Amniotic stem cell (primary cell): ENCODE results near the gene RBM19.
"Not testable (repeated sequence)": the region's sequence is repeated elsewhere in the genome, so short reads cannot be mapped to it uniquely, and the experiment has no call there.

ENCODE experiments used
- DNase-seq: peaks from one replicate; lab custom pipeline; 2025; lab: John Stamatoyannopoulos, UW

The RBM19 gene, protein sequence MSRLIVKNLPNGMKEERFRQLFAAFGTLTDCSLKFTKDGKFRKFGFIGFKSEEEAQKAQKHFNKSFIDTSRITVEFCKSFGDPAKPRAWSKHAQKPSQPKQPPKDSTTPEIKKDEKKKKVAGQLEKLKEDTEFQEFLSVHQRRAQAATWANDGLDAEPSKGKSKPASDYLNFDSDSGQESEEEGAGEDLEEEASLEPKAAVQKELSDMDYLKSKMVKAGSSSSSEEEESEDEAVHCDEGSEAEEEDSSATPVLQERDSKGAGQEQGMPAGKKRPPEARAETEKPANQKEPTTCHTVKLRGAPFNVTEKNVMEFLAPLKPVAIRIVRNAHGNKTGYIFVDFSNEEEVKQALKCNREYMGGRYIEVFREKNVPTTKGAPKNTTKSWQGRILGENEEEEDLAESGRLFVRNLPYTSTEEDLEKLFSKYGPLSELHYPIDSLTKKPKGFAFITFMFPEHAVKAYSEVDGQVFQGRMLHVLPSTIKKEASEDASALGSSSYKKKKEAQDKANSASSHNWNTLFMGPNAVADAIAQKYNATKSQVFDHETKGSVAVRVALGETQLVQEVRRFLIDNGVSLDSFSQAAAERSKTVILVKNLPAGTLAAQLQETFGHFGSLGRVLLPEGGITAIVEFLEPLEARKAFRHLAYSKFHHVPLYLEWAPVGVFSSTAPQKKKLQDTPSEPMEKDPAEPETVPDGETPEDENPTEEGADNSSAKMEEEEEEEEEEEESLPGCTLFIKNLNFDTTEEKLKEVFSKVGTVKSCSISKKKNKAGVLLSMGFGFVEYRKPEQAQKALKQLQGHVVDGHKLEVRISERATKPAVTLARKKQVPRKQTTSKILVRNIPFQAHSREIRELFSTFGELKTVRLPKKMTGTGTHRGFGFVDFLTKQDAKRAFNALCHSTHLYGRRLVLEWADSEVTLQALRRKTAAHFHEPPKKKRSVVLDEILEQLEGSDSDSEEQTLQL

DNA sequence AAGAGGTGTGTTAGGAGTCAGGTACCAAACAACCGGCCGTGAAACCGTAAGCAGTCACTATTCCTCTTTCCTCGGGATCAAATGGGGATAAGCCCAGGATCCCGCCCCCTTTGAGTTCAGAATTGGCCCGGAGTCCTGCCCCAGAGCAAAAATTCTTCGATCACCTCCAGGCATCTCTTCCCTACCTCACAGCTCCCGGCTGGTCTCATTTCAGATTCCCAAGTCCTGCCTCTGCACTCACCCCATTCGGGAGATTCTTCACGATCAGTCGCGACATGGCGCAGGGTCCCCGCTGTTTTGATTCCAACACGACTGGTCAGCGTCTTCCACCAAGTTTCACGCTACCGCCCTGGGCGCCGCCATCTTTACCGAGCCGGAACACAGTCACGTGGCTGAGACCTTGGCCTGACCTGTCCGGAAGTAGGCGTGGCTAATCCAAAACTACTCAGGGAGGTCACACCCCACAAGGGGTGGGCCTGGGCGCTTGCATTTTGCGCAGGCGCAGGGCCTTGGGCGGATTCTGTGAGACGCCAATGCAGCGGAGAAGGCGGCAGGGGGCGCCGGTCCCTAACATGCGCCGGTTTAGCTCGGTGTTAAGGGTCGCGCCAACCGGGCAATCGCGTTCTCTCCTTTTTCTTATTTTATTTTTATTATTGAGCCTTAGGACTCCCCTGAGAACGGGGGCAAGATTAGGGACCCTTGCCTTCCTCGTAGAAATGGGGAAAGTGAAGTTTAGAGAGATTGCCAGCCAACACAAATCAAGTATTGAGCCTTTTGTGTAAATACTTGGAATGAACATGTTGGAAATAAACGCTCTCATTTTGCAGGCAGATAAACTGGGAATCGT lies at the start of gene RBM19:
RBM19 (minus strand) TSS at position 375 of the 847 bp plus-strand sequence; CDS start at position 277, 98 bp downstream.
- DNase-seq, result peak; percentile 97

DNA sequence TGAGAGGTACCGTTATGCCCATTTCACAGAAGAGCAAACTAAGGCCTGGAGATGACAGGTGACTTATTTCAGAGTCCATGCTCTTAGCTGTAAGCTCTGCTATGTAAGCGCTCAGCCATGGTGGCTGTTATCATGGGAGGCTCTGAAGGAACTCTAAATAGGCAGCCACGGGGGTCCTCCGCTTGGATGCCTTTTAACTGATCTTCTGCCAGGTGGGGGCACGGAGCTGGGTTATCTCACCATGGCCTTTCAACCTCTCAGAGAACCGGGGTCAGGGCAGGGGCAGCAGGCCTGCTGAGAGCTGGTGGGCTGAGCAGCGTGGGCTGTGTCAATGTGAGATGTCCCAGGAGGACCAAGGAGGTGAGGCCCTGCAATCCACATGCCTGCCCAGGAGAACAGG lies 49.7 kb upstream of the RBM19 start:
- DNase-seq, result no peak

DNA sequence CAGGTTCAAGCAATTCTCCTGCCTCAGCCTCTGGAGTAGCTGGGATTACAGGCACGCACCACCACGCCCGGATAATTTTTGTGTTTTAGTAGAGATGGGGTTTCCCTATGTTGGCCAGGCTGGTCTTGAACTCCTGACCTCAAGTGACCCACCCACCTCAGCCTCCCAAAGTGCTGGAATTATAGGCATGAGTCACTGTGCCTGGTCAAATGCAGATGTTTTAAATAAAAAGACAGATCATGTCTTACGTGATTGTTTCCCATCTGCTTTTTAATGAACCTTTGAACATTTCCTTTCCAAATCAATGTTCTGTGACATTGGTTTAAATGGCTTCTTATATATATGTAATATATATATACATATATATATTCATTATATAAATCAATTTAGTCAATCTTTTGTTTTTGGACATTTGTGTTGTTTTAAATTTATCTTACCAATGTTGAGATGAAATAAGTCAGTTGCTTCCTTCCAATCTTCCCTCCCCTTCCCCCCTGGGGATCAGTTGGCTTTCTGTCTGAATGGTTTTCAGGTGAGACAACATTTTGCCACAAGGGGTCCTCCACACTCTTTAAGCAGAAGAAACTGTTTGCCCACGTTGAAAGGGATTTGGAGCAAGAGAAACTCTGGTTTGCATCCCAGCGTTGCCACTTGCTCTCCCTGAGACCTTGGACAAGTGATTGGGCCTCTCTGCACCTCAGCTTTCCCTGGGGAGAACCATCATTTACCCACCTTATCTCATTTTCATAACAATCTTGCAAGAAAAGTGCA lies 47.6 kb upstream of the RBM19 start:
- DNase-seq, result no peak

DNA sequence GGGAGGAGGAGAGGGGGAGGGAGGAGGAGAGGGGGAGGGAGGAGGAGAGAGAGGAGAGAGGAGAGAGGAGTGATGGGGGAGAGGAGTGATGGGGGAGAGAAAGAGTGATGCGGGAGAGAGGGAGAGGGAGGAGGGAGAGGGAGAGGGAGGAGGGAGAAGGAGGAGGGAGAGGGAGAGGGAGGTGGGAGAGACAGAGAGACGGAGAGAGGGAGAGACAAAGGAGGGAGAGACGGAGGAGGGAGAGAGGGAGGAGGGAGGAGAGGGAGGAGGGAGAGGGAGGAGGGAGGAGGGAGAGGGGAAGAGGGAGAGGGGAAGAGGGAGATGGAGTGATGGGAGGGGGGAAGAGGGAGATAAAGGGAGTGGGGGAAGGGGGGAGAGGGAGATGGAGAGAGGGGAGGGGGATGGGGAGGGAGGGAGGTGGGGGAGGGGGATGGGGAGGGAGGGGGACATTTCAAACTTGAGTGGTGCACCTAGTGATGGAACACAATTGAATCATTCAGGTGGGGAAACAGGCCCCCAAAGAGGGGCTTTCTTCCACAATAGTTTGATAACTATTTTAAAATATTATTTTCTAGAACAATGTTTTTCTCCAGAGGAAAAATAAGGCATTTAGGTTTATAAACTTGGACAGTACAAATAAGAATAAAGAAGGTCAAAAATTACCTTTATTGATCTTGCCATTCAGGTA lies 46.8 kb upstream of the RBM19 start:
- DNase-seq, result no peak

DNA sequence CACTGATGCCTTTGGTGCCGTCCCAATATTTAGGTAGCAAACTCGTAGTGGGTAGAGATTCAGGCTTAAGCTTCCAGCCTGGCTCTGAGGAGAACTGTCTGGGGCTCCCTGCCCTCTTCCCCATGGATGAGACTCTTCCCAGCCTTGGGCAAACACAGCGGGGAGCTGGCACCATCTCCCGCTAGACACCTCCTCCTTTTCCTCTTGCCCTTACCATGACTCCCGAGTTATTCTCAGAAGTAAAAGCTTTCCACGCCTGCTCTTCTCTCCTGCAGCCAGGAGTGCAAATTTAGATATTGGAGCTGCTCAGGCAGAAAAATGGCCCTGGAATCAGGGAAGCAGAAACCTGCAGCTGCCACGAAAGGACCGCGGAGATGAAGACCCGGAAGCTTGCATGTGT lies 45.6 kb upstream of the RBM19 start:
- no peak for DNase-seq

DNA sequence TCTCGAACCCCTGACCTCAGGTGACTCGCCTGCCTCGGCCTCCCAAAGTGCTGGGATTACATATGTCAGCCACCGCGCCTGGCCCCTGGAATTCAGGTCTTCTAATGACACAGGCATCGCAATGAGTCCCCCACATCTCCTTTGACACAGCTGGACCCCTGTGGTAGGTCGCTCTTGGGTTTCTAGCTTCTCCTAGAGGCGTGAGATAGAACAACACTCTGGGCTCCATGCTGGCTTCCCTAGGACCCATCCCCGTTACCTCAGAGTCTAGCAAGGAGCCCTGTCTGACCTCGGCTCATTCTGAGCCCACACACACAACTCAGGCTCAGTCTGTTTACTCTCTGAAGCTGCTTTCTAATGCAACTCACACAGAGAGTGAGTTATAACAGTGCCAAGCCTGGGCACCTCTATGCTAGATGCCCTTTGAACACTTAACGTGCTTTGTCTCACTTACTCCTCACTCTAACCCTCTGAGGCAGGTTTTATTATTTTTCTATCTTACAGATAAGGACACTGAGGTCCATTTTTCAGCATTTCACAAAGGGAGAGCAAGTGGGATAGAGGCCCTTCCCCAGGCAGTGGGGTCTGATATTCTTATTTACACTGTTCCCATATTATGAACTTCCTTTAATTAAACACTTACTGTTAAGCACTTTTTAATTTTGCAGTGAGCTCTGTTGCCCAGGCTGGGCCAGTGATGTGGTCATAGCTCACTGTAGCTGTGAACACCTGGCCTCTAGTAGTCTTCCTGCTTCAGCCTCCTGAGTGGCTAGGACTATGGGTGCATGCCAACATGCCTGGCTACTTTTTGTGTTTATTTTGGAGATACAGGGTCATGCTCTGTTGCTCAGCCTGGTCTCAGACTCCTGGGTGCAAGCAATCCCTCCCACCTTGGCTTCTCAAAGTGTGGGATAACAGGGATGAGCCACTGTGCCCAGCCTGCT lies 40.6 kb upstream of the RBM19 start:
- DNase-seq, result no peak

DNA sequence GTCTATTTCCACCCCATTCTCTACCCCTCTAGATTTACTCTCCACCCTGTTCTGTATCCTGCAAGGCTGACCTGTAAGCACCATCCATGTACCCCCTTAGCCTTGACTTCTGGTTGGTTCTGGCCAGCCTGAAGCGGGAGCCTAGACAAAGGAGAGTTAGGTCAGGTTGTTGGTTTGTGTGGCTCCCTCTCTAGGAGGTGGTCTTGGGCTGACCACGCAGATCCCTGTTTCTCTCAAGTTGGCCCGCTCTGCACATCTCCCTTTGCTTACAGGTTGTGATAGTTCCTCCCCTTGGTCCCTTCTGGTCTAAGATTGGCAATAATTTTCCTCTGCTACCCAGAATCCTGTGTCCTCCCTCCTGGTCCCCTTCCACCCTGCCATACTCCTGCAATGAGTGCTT lies 38.3 kb upstream of the RBM19 start:
- no peak for DNase-seq

DNA sequence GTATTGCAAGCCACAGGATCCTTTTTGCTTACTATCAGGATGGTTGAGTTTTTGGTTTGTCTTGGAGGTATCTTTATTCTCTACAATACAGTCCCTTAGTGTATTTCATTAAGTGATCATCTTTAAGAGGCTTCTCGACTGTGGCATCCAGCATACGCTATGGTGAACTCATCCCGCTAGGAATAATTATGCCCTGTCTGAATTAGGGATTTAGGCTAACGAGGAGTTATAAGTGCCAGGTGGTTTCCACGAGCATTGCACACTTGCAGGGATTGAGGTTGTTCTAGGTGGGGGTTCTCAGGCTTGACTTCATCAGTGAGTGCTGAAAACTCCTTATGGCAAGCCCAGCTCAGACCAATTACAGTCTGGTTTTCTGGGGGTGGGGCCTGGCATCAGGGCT lies 37.2 kb upstream of the RBM19 start:
- DNase-seq, result no peak

DNA sequence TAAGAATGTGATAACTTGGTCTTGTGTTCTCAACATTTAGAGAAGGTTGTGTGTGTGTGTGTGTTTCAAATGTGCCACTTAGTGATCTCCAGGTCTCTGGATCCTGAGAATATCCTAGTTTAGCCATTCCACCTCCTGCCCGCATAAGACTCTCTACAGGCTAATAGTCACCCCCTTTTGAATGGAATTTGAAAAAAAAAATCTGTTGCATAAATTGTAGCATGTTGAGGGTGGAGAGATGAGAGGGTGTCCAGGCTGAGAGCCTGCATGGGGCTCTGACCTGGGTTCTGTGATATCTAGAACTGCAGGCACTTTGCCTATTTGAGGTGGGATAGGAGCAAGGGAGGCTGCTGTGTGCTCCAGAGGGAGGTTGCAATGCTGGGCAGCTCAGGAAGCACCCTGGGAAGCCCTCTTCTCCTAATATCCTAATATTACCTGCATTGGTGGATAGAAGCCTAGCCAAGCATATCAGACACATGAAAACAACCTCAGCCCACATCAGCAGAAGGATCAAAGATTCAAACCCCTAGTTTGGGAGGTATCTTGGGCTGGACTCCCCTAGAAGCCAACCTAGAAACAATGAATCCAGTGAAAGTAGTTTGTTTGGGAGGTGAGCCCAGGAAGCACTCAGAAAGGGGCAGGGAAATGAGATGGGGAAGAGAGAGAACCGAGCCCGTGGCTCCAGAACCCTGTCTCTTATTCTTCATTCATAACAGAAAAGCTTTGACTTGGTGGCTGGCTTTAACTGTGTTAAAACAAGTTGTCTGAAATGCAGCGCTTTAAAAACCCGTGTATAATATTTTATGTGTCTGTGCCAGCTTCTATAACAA lies 35.6 kb upstream of the RBM19 start:
- DNase-seq, result no peak

DNA sequence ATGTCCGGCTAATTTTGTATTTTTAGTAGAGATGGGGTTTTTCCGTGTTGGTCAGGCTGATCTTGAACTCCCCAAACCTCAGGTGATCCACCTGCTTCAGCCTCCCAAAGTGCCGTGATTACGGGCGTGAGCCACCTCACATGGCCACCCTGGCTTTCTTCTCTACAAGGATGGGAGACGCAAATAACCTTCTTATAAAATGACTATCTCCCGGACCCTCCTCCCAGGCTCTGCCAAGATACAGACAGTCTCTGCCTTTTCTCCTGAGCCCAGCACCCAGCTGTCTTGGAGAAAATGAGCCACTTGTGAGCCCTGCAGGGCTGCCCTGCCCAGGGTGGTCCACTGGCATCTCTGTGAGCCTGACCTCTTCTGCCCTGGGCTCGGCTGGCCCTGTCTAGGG lies 34.7 kb upstream of the RBM19 start:
- DNase-seq, result no peak

DNA sequence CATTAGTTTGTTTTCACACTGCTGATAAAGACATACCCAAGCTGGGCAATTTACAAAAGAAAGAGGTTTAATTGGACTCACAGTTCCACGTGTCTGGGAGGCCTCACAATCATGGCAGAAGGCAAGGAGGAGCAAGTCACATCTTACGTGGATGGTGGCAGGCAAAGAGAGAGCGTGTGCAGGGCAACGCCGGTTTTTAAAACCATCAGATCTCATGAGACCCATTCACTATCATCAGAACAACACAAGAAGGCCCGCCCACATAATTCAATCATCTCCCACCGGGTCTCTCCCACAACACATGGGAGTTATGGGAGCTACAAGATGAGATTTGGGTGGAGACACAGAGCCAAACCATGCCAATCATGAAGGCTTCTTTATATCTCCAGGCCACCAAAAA lies 34.1 kb upstream of the RBM19 start:
- DNase-seq, result not testable (repeated sequence)

DNA sequence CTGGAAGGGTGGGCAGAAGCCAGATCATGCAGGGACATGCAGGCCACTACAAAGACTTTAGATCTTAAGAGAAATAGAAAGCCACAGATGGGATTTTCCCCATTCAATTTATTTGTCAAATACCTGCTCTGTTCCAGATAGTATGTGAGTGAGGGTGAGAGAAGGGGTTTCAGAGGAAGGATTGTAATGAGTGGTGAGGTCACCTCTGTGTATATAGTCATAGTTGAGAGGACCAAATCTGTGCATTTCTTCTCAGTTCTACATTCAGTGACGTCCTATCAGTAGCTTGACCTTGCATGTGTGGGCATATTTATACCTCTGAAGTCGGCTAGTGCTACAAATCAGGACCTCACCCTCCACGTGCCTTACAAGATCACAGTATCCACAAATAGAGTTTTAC lies 31.2 kb upstream of the RBM19 start:
- no peak for DNase-seq

DNA sequence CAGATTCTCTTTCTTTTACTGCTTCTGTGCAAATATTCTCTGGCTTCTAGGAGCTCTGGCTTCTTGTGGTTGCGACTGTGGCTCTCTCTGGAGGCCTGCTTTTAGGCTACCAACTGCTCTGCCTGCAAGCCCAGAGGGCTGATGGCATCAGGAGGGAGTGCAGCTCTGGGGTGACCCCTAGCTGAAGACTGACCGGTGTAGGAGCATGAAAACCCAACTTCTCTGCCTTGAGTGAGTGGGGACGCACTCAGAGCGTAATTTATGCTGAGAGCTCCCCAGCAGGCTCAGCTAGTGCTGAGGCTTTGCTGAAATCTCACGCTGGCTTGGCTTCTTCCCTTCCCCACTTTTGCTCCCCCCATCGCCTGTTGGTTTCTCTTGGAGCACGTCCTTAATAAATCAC lies 29.9 kb upstream of the RBM19 start:
- DNase-seq, result no peak

DNA sequence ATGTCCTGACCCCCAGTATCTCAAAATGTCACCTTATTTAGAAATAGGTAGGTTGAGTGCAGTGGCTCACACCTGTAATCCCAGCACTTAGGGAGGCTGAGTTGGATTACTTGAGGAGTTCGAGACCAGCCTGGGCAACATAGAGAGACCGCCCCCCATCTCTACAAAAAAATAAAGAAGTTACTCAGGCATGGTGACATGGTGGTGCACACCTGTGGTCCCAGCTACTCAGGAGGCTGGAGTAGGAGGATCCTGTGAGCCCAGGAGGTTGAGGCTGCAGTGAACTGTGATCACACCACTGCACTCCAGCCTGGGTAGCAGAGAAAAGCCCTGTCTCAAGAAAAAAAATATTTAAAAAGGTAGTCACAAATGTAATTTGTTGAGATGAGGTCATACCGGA lies 27.9 kb upstream of the RBM19 start:
- DNase-seq, result no peak

DNA sequence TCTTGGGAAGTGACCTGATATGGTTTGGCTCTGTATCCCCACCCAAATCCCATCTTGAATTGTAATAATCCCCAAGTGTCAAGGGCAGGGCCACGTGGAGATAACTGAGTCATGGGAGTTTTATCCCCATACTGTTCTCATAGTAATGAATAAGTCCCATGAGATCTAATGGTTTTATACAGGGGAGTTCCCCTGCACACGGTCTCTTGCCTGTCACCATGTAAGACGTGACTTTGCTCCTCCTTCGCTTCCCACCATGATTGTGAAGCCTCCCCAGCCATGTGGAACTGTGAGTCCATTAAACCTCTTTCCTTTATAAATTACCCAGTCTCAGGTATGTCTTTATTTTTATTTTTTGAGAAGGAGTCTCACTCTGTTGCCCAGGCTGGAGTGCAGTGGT lies 26.6 kb upstream of the RBM19 start:
- DNase-seq, result not testable (repeated sequence)

DNA sequence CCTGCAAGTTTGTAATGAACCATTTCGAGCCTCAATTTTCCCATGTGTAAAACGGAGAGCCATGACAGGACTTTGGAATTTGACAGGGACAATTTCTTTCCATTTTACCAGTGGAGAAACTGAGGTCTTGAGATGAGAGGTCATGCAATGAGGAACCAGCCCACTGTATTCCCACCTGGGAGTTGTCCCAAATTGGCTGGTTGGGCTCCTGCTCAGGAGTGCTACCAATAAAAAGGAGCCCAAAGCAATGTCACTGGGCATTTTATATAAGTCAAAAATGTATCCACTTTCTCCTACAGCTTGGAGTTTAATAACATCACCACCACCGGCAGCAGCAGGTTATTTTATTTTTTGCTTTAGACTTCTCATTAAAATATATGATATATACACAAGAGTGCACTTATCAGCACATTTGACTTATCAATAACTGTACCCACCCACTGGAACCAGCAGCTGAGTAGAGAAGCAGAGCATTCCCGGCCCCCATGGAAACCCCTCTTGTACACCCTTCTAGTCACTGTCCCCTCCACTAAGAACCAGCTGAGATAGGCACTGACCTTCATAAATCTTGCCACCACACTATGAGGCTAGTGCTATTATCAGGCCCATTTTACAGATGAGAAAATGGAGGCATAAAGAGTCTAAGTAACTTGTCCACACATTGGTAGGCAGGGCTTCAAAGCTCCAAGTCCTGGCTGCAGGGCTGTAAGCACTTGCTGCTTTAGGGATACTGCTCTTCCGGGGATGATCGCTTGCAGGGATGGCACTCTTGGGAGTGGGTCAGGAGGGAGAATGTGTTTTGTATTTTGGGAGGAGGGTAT lies 25.3 kb upstream of the RBM19 start:
- no peak for DNase-seq
